NCI-H2196 (cell line): ENCODE data around the gene ZNF429.
A peak's percentile ranks its signal among the peaks of the same experiment; 100 is the strongest.
"Not testable (repeated sequence)": the region's sequence is repeated elsewhere in the genome, so short reads cannot be mapped to it uniquely, and the experiment has no call there.

ENCODE experiments used
- DNase-seq: peaks from one replicate; lab custom pipeline; 2025; ENCODE audit not compliant: unreplicated experiment; lab: John Stamatoyannopoulos, UW

ZNF429 gene

GRCh38 chr19:21505459-21506451, at the start of gene ZNF429:
TSS of gene ZNF429 (plus strand) at chr19:21505602. CDS start at chr19:21505772, 170 bp downstream.
- DNase-seq, result peak; percentile 92

- no peak for DNase-seq
Measured at GRCh38 chr19:21460686-21461085, 44.7 kb upstream of the ZNF429 start.

GRCh38 chr19:21462540-21462939, 42.9 kb upstream of the ZNF429 start:
- DNase-seq, result no peak

- no peak for DNase-seq
Measured at GRCh38 chr19:21463449-21464105, 41.8 kb upstream of the ZNF429 start.

GRCh38 chr19:21466627-21467026, 38.8 kb upstream of the ZNF429 start:
- DNase-seq, result no peak

GRCh38 chr19:21468791-21469190, 36.6 kb upstream of the ZNF429 start:
- DNase-seq, result no peak

GRCh38 chr19:21472507-21472906, 32.9 kb upstream of the ZNF429 start:
- DNase-seq, result no peak

- no peak for DNase-seq
Measured at GRCh38 chr19:21474671-21475181, 30.7 kb upstream of the ZNF429 start.

GRCh38 chr19:21482361-21482760, 23.0 kb upstream of the ZNF429 start:
- not testable (repeated sequence) for DNase-seq

- no peak for DNase-seq
Measured at GRCh38 chr19:21482863-21483276, 22.5 kb upstream of the ZNF429 start.

- no peak for DNase-seq
Measured at GRCh38 chr19:21483589-21484170, 21.7 kb upstream of the ZNF429 start.

- no peak for DNase-seq
Measured at GRCh38 chr19:21484631-21485030, 20.8 kb upstream of the ZNF429 start.

GRCh38 chr19:21485926-21486325, 19.5 kb upstream of the ZNF429 start:
- DNase-seq, result no peak

GRCh38 chr19:21487969-21488368, 17.4 kb upstream of the ZNF429 start:
- DNase-seq, result no peak

- DNase-seq, result no peak
Measured at GRCh38 chr19:21491146-21491545, 14.3 kb upstream of the ZNF429 start.

- DNase-seq, result no peak
Measured at GRCh38 chr19:21492947-21493906, 12.2 kb upstream of the ZNF429 start.

- no peak for DNase-seq
Measured at GRCh38 chr19:21496876-21497275, 8.5 kb upstream of the ZNF429 start.

GRCh38 chr19:21498651-21499050, 6.8 kb upstream of the ZNF429 start:
- no peak for DNase-seq

- DNase-seq, result no peak
Measured at GRCh38 chr19:21508198-21508597, 2.8 kb downstream of the ZNF429 start.

GRCh38 chr19:21511058-21511457, 5.7 kb downstream of the ZNF429 start:
- not testable (repeated sequence) for DNase-seq
